ENCODE results near the gene ANXA2R. TPM values are rescaled to one million over a fixed set of nuclear protein-coding genes. Genes with fewer than 3 reads are reported as not detected.

Gene ANXA2R
- total and polyA plus RNA-seq, 2 donors (not counting 1 experiment from before 2014, with no cell fraction given): 0.61 to 1.8 TPM

DNA sequence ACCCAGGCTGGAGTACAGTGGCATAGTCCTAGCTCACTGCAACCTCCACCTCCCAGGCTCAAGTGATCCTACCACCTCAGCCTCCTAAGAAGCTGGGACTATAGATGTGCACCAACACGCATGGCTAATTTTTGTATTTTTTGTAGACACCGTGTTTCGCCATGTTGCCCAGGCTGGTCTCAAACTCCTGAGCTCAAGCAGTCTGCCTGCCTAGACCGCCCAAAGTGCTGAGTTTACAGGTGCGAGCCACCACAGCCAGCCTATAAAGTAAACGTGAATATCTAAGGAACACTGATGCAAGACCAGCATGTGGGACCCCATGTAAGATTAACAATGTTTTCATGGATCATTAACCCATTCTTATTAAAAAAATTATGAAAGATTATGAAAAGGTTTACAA is 15.9 kb downstream of the ANXA2R start:
- H3K36me3 ChIP-seq (ENCODE audit: control insufficient read depth, insufficient read depth, low read length): no peaks in the 10 kb centered on the region
- H3K27me3 ChIP-seq (ENCODE audit: control insufficient read depth, insufficient read depth, low read length): no peaks in the 10 kb centered on the region
- no peak overlapping the region for H3K4me2 ChIP-seq (ENCODE audit: extremely low read depth, insufficient read depth, low read length)
- no peaks in the 10 kb centered on the region for H3K79me2 ChIP-seq (ENCODE audit: control insufficient read depth, insufficient read depth, low read length)
- no peak overlapping the region for H3K9ac ChIP-seq (ENCODE audit: insufficient read depth, low read length)
- TF ChIP-seq, protein P1, sequence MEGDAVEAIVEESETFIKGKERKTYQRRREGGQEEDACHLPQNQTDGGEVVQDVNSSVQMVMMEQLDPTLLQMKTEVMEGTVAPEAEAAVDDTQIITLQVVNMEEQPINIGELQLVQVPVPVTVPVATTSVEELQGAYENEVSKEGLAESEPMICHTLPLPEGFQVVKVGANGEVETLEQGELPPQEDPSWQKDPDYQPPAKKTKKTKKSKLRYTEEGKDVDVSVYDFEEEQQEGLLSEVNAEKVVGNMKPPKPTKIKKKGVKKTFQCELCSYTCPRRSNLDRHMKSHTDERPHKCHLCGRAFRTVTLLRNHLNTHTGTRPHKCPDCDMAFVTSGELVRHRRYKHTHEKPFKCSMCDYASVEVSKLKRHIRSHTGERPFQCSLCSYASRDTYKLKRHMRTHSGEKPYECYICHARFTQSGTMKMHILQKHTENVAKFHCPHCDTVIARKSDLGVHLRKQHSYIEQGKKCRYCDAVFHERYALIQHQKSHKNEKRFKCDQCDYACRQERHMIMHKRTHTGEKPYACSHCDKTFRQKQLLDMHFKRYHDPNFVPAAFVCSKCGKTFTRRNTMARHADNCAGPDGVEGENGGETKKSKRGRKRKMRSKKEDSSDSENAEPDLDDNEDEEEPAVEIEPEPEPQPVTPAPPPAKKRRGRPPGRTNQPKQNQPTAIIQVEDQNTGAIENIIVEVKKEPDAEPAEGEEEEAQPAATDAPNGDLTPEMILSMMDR (conservative IDR thresholded peaks at IDR 0.05 in 1 of 2, IDR thresholded peaks at IDR 0.05 in 1 of 2; ENCODE audit: low read depth in 1 of 2, low read length in 2 of 2): no peak
- no peak for TF ChIP-seq EZH2 (IDR thresholded peaks at IDR 0.05; ENCODE audit: low read length, missing control alignments)
- no peak overlapping the region for H3K27ac ChIP-seq (ENCODE audit: insufficient read depth, low read length)
- H2AFZ ChIP-seq (ENCODE audit: low read length): no peak overlapping the region
- H4K20me1 ChIP-seq (ENCODE audit: control insufficient read depth, extremely low read depth, insufficient read depth, low read length): no peaks in the 10 kb centered on the region
- no peaks in the 10 kb centered on the region for H3K9me3 ChIP-seq (ENCODE audit: control insufficient read depth, insufficient read depth, low read depth, low read length)
- H3K4me1 ChIP-seq (ENCODE audit: control insufficient read depth, extremely low read depth, insufficient read depth, low read length): peaks cover 4% of the 10 kb centered on the region
- no peak for DNase-seq (ENCODE audit: low read depth in 2 of 2)
- H3K4me3 ChIP-seq (replicated peaks in 1 of 4; ENCODE audit: control extremely low read depth in 1 of 4, insufficient read depth in 1 of 4, low read depth in 3 of 4, low read length in 4 of 4): no peak overlapping the region

DNA sequence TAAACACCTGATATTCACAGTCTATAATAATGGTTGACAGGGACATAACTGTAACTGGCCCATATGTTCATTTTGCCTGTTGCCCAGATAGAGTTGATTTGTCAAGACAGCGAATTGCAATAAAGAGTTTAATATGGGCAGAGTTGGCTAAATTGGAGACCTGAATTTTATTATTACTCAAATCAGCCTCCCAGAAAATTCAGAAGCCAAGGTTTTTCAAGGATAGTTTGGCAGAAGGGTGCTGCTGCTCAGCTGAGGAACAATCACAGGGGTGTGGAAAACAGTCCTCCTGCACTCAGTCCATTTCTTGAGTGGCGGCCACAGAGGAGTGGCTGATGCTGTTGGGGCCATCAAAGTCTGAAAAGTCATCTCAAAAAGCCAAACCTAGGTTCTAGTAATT is 19.0 kb downstream of the ANXA2R start:
- H3K4me1 ChIP-seq (ENCODE audit: control insufficient read depth, extremely low read depth, insufficient read depth, low read length): peaks cover 4% of the 10 kb centered on the region
- no peak overlapping the region for H3K27ac ChIP-seq (ENCODE audit: insufficient read depth, low read length)
- no peak overlapping the region for H3K4me2 ChIP-seq (ENCODE audit: extremely low read depth, insufficient read depth, low read length)
- no peaks in the 10 kb centered on the region for H4K20me1 ChIP-seq (ENCODE audit: control insufficient read depth, extremely low read depth, insufficient read depth, low read length)
- H3K27me3 ChIP-seq (ENCODE audit: control insufficient read depth, insufficient read depth, low read length): no peaks in the 10 kb centered on the region
- no peak overlapping the region for H3K9ac ChIP-seq (ENCODE audit: insufficient read depth, low read length)
- H3K4me3 ChIP-seq (replicated peaks in 1 of 4; ENCODE audit: control extremely low read depth in 1 of 4, insufficient read depth in 1 of 4, low read depth in 3 of 4, low read length in 4 of 4): no peak overlapping the region
- DNase-seq (ENCODE audit: low read depth in 2 of 2): no peak
- H3K36me3 ChIP-seq (ENCODE audit: control insufficient read depth, insufficient read depth, low read length): no peaks in the 10 kb centered on the region
- H3K79me2 ChIP-seq (ENCODE audit: control insufficient read depth, insufficient read depth, low read length): no peaks in the 10 kb centered on the region
- H3K9me3 ChIP-seq (ENCODE audit: control insufficient read depth, insufficient read depth, low read depth, low read length): no peaks in the 10 kb centered on the region
- TF ChIP-seq EZH2 (IDR thresholded peaks at IDR 0.05; ENCODE audit: low read length, missing control alignments): no peak
- TF ChIP-seq, protein P1 (conservative IDR thresholded peaks at IDR 0.05 in 1 of 2, IDR thresholded peaks at IDR 0.05 in 1 of 2; ENCODE audit: low read depth in 1 of 2, low read length in 2 of 2): no peak
- no peak overlapping the region for H2AFZ ChIP-seq (ENCODE audit: low read length)

DNA sequence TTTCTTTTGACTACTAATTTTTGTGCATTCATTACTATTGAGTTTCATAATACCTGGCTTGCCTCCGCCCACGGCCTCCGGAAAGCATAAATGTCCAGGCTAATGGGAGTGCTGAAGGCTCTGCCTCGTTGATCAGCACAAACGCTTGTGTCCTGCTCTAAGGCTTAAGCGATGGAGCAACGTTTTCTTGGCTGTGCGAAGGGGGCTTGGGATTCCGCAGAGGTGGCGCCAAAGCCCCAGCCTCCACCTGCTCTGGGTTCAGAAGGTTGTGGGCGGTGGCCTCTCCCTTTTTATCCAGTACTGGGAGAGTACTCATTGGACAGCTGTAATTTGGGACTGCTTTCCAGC is 19.7 kb downstream of the ANXA2R start:
- Histone ChIP-seq H3K4me2 (ENCODE audit: extremely low read depth, insufficient read depth, low read length) (peak overlapping the region; percentile 79), H3K27ac (ENCODE audit: insufficient read depth, low read length) (peak overlapping the region; percentile 30), H3K36me3 (ENCODE audit: control insufficient read depth, insufficient read depth, low read length) (no peaks in the 10 kb centered on the region), H3K27me3 (ENCODE audit: control insufficient read depth, insufficient read depth, low read length) (no peaks in the 10 kb centered on the region), H3K4me3 (replicated peaks in 1 of 4; ENCODE audit: control extremely low read depth in 1 of 4, insufficient read depth in 1 of 4, low read depth in 3 of 4, low read length in 4 of 4) (peak overlapping the region; percentile 3 to 80 (median 30)), H2AFZ (ENCODE audit: low read length) (peak overlapping the region; percentile 4), H3K9me3 (ENCODE audit: control insufficient read depth, insufficient read depth, low read depth, low read length) (no peaks in the 10 kb centered on the region), H4K20me1 (ENCODE audit: control insufficient read depth, extremely low read depth, insufficient read depth, low read length) (no peaks in the 10 kb centered on the region), H3K79me2 (ENCODE audit: control insufficient read depth, insufficient read depth, low read length) (no peaks in the 10 kb centered on the region), H3K4me1 (ENCODE audit: control insufficient read depth, extremely low read depth, insufficient read depth, low read length) (peaks cover 4% of the 10 kb centered on the region), H3K9ac (ENCODE audit: insufficient read depth, low read length) (no peak overlapping the region)
- TF ChIP-seq, protein P1 (conservative IDR thresholded peaks at IDR 0.05 in 1 of 2, IDR thresholded peaks at IDR 0.05 in 1 of 2; ENCODE audit: low read depth in 1 of 2, low read length in 2 of 2): no peak
- TF ChIP-seq EZH2 (IDR thresholded peaks at IDR 0.05; ENCODE audit: low read length, missing control alignments): no peak
- DNase-seq (ENCODE audit: low read depth in 2 of 2): peak in 1 of 2 donors; percentile 70
